K562 (cell line): Measurements from ENCODE around the gene TRMT1.

ENCODE experiments used
- BCOR ChIP-seq: fragments of 450-650 bp; IDR thresholded peaks from 2 replicates; pipeline ENCODE4 v1.6.1; 2016
- ESRRA ChIP-seq: fragments of 450-650 bp; IDR thresholded peaks from 2 replicates; pipeline ENCODE4 v1.6.1; 2014; ENCODE audit warnings: low read depth, mild to moderate bottlenecking, moderate library complexity, borderline replicate concordance
- HMBOX1 ChIP-seq: sonication (generic); IDR thresholded peaks from 2 replicates; pipeline ENCODE4 v1.6.1; 2016
- HNRNPUL1 ChIP-seq: fragments of 200-400 bp; formaldehyde crosslinking; IDR thresholded peaks from 2 replicates; pipeline ENCODE4 v1.6.1; 2017; ENCODE audit warnings: low read length
- MAFK ChIP-seq: IDR thresholded peaks from 2 replicates; pipeline ENCODE4 v1.6.1; 2011; ENCODE audit warnings: low read length, improper control_type of control experiment
- NR4A1 ChIP-seq, 2 experiments: fragments of 250-450 bp in 1 of 2; fragments of 450-650 bp in 1 of 2; sonication (Bioruptor Pico) in 1 of 2; IDR thresholded peaks; 2 replicates each; pipeline versions ENCODE4 v1.4.0 to v1.6.1; 2016 to 2020; ENCODE audit warnings: mild to moderate bottlenecking in 2 of 2, missing compliant biosample characterization in 1 of 2, missing genetic modification characterization in 1 of 2, moderate library complexity in 1 of 2
- PHTF2 ChIP-seq: fragments of 250-450 bp; sonication (Bioruptor Pico); IDR thresholded peaks from 2 replicates; pipeline ENCODE4 v1.5.0; 2021; ENCODE audit warnings: mild to moderate bottlenecking
- POLR2AphosphoS5 ChIP-seq: IDR thresholded peaks from 2 replicates; pipeline ENCODE4 v1.6.1; 2011; ENCODE audit warnings: mild to moderate bottlenecking, low read depth, low read length, moderate library complexity; ENCODE audit not compliant: control insufficient read depth, insufficient read depth
- TBP ChIP-seq: optimal IDR thresholded peaks from 2 replicates; pipeline ENCODE3; 2011; ENCODE audit warnings: low read depth, low read length, improper control_type of control experiment
- USF2 ChIP-seq: sonication (generic); formaldehyde crosslinking; IDR thresholded peaks from 2 replicates; pipeline ENCODE4 v1.5.0; 2020; ENCODE audit warnings: missing genetic modification reagents
- ZKSCAN8 ChIP-seq: fragments of 200-800 bp; sonication (Bioruptor generic); IDR thresholded peaks from 2 replicates; pipeline ENCODE4 v1.6.1; 2016; ENCODE audit warnings: missing genetic modification characterization, missing compliant biosample characterization
- TF ChIP-seq, protein P1 (sequence below), 3 experiments: IDR thresholded peaks in 2 of 3; conservative IDR thresholded peaks in 1 of 3; 2 replicates each; pipeline ENCODE4 v1.5.1; 2011 to 2012; ENCODE audit warnings: low read length in 3 of 3, mild to moderate bottlenecking in 3 of 3, control low read depth in 2 of 3, improper control_type of control experiment in 1 of 3, inconsistent platforms in 1 of 3, low read depth in 1 of 3, mixed read lengths in 1 of 3, moderate library complexity in 1 of 3; ENCODE audit not compliant: insufficient read depth in 2 of 3

GRCh38 chr19:13134626-13135025 is 18.1 kb upstream of the TRMT1 start:
- TF ChIP-seq MAFK (no peak), HNRNPUL1 (no peak), POLR2AphosphoS5 (no peak), HMBOX1 (no peak), NR4A1 (CRISPR knock-in tag; IDR thresholded peaks at IDR 0.05) (no peak), NR4A1 (tag; IDR thresholded peaks at IDR 0.05) (no peak), PHTF2 (CRISPR knock-in tag) (no peak), ESRRA (no peak), BCOR (no peak), ZKSCAN8 (CRISPR knock-in tag) (no peak), TBP (no peak), USF2 (no peak)
- TF ChIP-seq, protein P1, sequence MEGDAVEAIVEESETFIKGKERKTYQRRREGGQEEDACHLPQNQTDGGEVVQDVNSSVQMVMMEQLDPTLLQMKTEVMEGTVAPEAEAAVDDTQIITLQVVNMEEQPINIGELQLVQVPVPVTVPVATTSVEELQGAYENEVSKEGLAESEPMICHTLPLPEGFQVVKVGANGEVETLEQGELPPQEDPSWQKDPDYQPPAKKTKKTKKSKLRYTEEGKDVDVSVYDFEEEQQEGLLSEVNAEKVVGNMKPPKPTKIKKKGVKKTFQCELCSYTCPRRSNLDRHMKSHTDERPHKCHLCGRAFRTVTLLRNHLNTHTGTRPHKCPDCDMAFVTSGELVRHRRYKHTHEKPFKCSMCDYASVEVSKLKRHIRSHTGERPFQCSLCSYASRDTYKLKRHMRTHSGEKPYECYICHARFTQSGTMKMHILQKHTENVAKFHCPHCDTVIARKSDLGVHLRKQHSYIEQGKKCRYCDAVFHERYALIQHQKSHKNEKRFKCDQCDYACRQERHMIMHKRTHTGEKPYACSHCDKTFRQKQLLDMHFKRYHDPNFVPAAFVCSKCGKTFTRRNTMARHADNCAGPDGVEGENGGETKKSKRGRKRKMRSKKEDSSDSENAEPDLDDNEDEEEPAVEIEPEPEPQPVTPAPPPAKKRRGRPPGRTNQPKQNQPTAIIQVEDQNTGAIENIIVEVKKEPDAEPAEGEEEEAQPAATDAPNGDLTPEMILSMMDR (IDR thresholded peaks at IDR 0.05 in 2 of 3, conservative IDR thresholded peaks at IDR 0.05 in 1 of 3; ENCODE audit: insufficient read depth in 2 of 3, low read depth in 1 of 3, low read length in 3 of 3) = no peak
